ENCODE measurements around the gene SH3BP1. TPM values are rescaled to one million over a fixed set of nuclear protein-coding genes. Genes with fewer than 3 reads are reported as not detected.
A peak's percentile ranks its signal among the peaks of the same experiment; 100 is the strongest.

Gene SH3BP1
- total and polyA plus RNA-seq, 2 of the 13 experiments (the other 11 are each of a cell fraction or from before 2014, with no cell fraction given): 8.4 to 18.5 TPM

DNA sequence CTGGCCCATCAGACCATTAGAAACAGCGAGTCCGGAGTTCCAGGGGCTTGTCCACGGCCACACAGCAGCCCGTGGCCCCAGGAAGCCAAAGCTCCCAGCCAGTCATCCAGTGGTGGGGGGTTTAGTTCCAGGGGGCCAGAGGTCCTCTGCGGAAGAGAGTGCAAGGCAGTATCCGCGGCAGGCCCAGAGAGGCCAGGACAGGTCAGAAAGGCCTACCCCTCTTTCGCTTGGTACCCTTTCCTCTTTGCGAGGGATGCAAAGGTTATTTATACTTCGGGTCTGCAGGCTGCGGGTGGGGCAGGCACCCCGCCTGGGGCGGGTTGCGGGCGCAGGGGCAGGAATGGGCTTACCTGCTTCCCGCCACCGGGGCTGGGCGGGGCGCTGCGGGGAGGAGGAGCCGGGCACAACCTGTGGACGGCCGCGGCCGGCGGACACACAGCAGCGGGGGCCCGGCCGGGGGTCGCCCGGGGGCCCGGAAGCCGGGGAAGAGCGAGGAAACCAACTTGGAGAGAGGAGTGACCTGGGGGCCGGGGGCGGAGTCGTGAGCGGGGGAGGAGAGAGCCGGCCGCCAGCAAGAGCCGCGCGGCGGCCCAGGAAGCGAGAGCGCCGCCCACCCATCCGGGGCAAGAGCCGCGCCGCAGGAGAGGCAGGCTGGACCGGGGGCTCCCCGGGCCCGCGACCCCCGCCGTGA lies at the start of gene SH3BP1 (continued):
- TF ChIP-seq, protein P1, sequence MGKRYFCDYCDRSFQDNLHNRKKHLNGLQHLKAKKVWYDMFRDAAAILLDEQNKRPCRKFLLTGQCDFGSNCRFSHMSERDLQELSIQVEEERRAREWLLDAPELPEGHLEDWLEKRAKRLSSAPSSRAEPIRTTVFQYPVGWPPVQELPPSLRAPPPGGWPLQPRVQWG (CRISPR knock-in tag; IDR thresholded peaks at IDR 0.05; ENCODE audit: borderline replicate concordance, low read depth): no peak
- TF ChIP-seq TOE1 (CRISPR knock-in tag; IDR thresholded peaks at IDR 0.05): no peak
- TF ChIP-seq, protein P2, sequence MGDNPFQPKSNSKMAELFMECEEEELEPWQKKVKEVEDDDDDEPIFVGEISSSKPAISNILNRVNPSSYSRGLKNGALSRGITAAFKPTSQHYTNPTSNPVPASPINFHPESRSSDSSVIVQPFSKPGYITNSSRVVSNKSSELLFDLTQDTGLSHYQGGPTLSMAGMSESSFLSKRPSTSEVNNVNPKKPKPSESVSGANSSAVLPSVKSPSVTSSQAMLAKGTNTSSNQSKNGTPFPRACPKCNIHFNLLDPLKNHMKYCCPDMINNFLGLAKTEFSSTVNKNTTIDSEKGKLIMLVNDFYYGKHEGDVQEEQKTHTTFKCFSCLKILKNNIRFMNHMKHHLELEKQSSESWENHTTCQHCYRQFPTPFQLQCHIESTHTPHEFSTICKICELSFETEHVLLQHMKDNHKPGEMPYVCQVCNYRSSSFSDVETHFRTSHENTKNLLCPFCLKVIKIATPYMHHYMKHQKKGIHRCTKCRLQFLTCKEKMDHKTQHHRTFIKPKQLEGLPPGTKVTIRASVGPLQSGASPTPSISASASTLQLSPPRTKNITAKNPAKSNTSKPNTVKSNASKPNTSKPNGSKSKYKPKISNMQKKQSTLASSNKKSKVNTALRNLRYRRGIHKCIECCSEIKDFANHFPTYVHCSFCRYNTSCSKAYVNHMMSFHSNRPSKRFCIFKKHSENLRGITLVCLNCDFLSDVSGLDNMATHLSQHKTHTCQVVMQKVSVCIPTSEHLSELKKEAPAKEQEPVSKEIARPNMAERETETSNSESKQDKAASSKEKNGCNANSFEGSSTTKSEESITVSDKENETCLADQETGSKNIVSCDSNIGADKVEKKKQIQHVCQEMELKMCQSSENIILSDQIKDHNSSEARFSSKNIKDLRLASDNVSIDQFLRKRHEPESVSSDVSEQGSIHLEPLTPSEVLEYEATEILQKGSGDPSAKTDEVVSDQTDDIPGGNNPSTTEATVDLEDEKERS (CRISPR knock-in tag; IDR thresholded peaks at IDR 0.05): no peak
- no peak for TF ChIP-seq ASH2L (IDR thresholded peaks at IDR 0.05; ENCODE audit: insufficient read length, low read depth, low read length)
- no peak for TF ChIP-seq ZNF235 (CRISPR knock-in tag; IDR thresholded peaks at IDR 0.05; ENCODE audit: borderline replicate concordance)
- no peak for TF ChIP-seq GATAD1 (CRISPR knock-in tag; IDR thresholded peaks at IDR 0.05)
- no peak for TF ChIP-seq CC2D1A (CRISPR knock-in tag; IDR thresholded peaks at IDR 0.05)
- TF ChIP-seq, protein P3, sequence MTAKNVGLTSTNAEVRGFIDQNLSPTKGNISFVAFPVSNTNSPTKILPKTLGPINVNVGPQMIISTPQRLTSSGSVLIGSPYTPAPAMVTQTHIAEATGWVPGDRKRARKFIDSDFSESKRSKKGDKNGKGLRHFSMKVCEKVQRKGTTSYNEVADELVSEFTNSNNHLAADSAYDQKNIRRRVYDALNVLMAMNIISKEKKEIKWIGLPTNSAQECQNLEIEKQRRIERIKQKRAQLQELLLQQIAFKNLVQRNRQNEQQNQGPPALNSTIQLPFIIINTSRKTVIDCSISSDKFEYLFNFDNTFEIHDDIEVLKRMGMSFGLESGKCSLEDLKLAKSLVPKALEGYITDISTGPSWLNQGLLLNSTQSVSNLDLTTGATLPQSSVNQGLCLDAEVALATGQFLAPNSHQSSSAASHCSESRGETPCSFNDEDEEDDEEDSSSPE (CRISPR knock-in tag; IDR thresholded peaks at IDR 0.05): peak; percentile 66; the same call in 1 of the 2 replicates
- no peak; the same call in 1 of the 2 replicates for TF ChIP-seq ZMYM4 (CRISPR knock-in tag; IDR thresholded peaks at IDR 0.05)
- TF ChIP-seq HOXA9 (CRISPR knock-in tag; IDR thresholded peaks at IDR 0.05; ENCODE audit: borderline replicate concordance): no peak
- peak; percentile 59 for TF ChIP-seq ZNF777 (CRISPR knock-in tag; IDR thresholded peaks at IDR 0.05)
- TF ChIP-seq, protein P4, sequence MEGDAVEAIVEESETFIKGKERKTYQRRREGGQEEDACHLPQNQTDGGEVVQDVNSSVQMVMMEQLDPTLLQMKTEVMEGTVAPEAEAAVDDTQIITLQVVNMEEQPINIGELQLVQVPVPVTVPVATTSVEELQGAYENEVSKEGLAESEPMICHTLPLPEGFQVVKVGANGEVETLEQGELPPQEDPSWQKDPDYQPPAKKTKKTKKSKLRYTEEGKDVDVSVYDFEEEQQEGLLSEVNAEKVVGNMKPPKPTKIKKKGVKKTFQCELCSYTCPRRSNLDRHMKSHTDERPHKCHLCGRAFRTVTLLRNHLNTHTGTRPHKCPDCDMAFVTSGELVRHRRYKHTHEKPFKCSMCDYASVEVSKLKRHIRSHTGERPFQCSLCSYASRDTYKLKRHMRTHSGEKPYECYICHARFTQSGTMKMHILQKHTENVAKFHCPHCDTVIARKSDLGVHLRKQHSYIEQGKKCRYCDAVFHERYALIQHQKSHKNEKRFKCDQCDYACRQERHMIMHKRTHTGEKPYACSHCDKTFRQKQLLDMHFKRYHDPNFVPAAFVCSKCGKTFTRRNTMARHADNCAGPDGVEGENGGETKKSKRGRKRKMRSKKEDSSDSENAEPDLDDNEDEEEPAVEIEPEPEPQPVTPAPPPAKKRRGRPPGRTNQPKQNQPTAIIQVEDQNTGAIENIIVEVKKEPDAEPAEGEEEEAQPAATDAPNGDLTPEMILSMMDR (CRISPR knock-in tag; IDR thresholded peaks at IDR 0.05): no peak
- TF ChIP-seq ZNF12 (CRISPR knock-in tag; IDR thresholded peaks at IDR 0.05): no peak
- TF ChIP-seq ARNTL (CRISPR knock-in tag; IDR thresholded peaks at IDR 0.05): no peak
- no peak for TF ChIP-seq SPEN (CRISPR knock-in tag; IDR thresholded peaks at IDR 0.05; ENCODE audit: low read depth)
- 0 out of 2 replicates have a peak, but pooled peaks have one; percentile 53 for TF ChIP-seq ZNF761 (CRISPR knock-in tag; conservative IDR thresholded peaks at IDR 0.05)
- no peak for TF ChIP-seq ZBTB38 (CRISPR knock-in tag; IDR thresholded peaks at IDR 0.05)
- TF ChIP-seq, protein P5, sequence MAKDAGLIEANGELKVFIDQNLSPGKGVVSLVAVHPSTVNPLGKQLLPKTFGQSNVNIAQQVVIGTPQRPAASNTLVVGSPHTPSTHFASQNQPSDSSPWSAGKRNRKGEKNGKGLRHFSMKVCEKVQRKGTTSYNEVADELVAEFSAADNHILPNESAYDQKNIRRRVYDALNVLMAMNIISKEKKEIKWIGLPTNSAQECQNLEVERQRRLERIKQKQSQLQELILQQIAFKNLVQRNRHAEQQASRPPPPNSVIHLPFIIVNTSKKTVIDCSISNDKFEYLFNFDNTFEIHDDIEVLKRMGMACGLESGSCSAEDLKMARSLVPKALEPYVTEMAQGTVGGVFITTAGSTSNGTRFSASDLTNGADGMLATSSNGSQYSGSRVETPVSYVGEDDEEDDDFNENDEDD (CRISPR knock-in tag; IDR thresholded peaks at IDR 0.05; ENCODE audit: borderline replicate concordance): peak; percentile 64; the same call in 1 of the 2 replicates
- TF ChIP-seq NFE2L2 (IDR thresholded peaks at IDR 0.05; ENCODE audit: low read length): no peak
- no peak for TF ChIP-seq KAT2B (IDR thresholded peaks at IDR 0.05; ENCODE audit: borderline replicate concordance, low read depth, low read length)
- TF ChIP-seq ZNF713 (CRISPR knock-in tag; IDR thresholded peaks at IDR 0.05): no peak
- TF ChIP-seq GTF3A (CRISPR knock-in tag; conservative IDR thresholded peaks at IDR 0.05): no peak

Data from HepG2 (cell line).